GM12878 (cell line): Measurements from ENCODE around the gene RPS6KA2. TPM values are rescaled to one million over a fixed set of nuclear protein-coding genes. Genes with fewer than 3 reads are reported as not detected.

ENCODE experiments used
- ATAC-seq: fragments of 200-7000 bp; cut with Tn5 transposase; 3 replicates; pipeline ENCODE4 v1.9.1; 2020; ENCODE audit warnings: mild to moderate bottlenecking, moderate library complexity
- BruUV-seq: library from RNA; stranded (reverse); fragments of 400-500 nt; replicated peaks from 2 replicates; lab custom pipeline; 2021; lab: Mats Ljungman, UMichigan
- CTCF ChIA-PET: fragments of 300-600 bp; sonication (Branson Sonifier 250); formaldehyde crosslinking; extraction: SDS; loops from one replicate; lab custom pipeline; 2021; ENCODE audit warnings: inconsistent platforms; lab: Yijun Ruan, JAX
- POLR2A ChIA-PET: fragments of 350-600 bp; formaldehyde crosslinking; extraction: SDS; loops from one replicate; lab custom pipeline; 2021; ENCODE audit warnings: inconsistent platforms; lab: Charles Lee
- RAD21 ChIA-PET: fragments of 300-600 bp; sonication (Branson Sonifier 250); formaldehyde crosslinking; loops from one replicate; lab custom pipeline; 2023; ENCODE audit warnings: antibody characterized with exemption; ENCODE audit not compliant: unreplicated experiment; lab: Charles Lee
- SMC1A ChIA-PET: fragments of 300-600 bp; sonication (Branson Sonifier 250); formaldehyde crosslinking; loops from one replicate; lab custom pipeline; 2023; ENCODE audit not compliant: unreplicated experiment, uncharacterized antibody; lab: Charles Lee
- DNase-seq: peaks from one replicate; pipeline ENCODE4 v3.0.0-alpha.2; 2011; ENCODE audit warnings: low read depth, low spot score
- FAIRE-seq: peaks from 3 replicates; lab custom pipeline; 2011; peaks lifted over from hg19 to GRCh38; lab: Jason Lieb, UNC
- H2AFZ ChIP-seq: 2 replicates; pipeline ENCODE4 v1.6.0; 2011; ENCODE audit warnings: low read depth, low read length, control low read depth; ENCODE audit not compliant: control insufficient read depth
- H3K27ac ChIP-seq: 2 replicates; pipeline ENCODE4 v1.5.1; 2011; ENCODE audit warnings: control low read depth; ENCODE audit not compliant: control insufficient read depth, insufficient read depth
- H3K27me3 ChIP-seq, 2 experiments: replicated peaks in 1 of 2; 2 replicates each; pipeline versions ENCODE4 v1.6.0 to v1.6.1; 2011; ENCODE audit warnings: low read length in 1 of 2; ENCODE audit not compliant: control insufficient read depth in 2 of 2, insufficient read depth in 2 of 2
- H3K36me3 ChIP-seq, 2 experiments: 2 replicates each; pipeline ENCODE4 v1.5.1; 2011; ENCODE audit warnings: low read length in 1 of 2; ENCODE audit not compliant: control insufficient read depth in 2 of 2, insufficient read depth in 2 of 2
- H3K4me1 ChIP-seq: 2 replicates; pipeline ENCODE4 v1.6.1; 2011; ENCODE audit warnings: mild to moderate bottlenecking, low read length, moderate library complexity, mixed read lengths; ENCODE audit not compliant: control insufficient read depth, insufficient read depth
- H3K4me2 ChIP-seq: 2 replicates; pipeline ENCODE4 v1.6.0; 2011; ENCODE audit warnings: control low read depth; ENCODE audit not compliant: control insufficient read depth, insufficient read depth
- H3K4me3 ChIP-seq: fragments of 200-600 bp; sonication (generic); 2 replicates; pipeline ENCODE4 v1.5.1; 2016
- H3K79me2 ChIP-seq: 2 replicates; pipeline ENCODE4 v1.6.0; 2011; ENCODE audit warnings: low read length; ENCODE audit not compliant: control insufficient read depth, insufficient read depth
- H3K9ac ChIP-seq: 2 replicates; pipeline ENCODE4 v1.8.0; 2011; ENCODE audit warnings: low read length, control low read depth, mixed read lengths; ENCODE audit not compliant: control insufficient read depth, insufficient read depth
- H3K9me3 ChIP-seq: replicated peaks from 3 replicates; pipeline ENCODE4 v1.5.1; 2011; ENCODE audit warnings: mild to moderate bottlenecking, low read length; ENCODE audit not compliant: control insufficient read depth, insufficient read depth
- H4K20me1 ChIP-seq: 2 replicates; pipeline ENCODE4 v1.6.0; 2011; ENCODE audit not compliant: control insufficient read depth, insufficient read depth
- MYB ChIP-seq: fragments of 150-350 bp; IDR thresholded peaks from 2 replicates; pipeline ENCODE4 v1.6.1; 2014; ENCODE audit warnings: mild to moderate bottlenecking, low read depth, low read length, borderline replicate concordance
- NFYB ChIP-seq: IDR thresholded peaks from 2 replicates; pipeline ENCODE4 v1.6.1; 2011; ENCODE audit warnings: low read depth, mild to moderate bottlenecking, low read length, improper control_type of control experiment, moderate library complexity; ENCODE audit not compliant: insufficient read depth
- NKRF ChIP-seq: fragments of 450-650 bp; conservative IDR thresholded peaks from 2 replicates; pipeline ENCODE4 v1.6.1; 2017; ENCODE audit warnings: mild to moderate bottlenecking, moderate library complexity
- RUNX3 ChIP-seq: IDR thresholded peaks from 2 replicates; pipeline ENCODE4 v1.6.1; 2012; ENCODE audit warnings: low read length, inconsistent platforms
- SRF ChIP-seq, 2 experiments: IDR thresholded peaks; 2 replicates each; pipeline ENCODE4 v1.6.1; 2011; ENCODE audit warnings: low read depth in 2 of 2, low read length in 2 of 2, mild to moderate bottlenecking in 1 of 2, moderate library complexity in 1 of 2
- ZBTB40 ChIP-seq: fragments of 450-650 bp; IDR thresholded peaks from 2 replicates; pipeline ENCODE4 v1.6.1; 2016; ENCODE audit warnings: mild to moderate bottlenecking, moderate library complexity, borderline replicate concordance
- WGBS: methylation state at CpG from one replicate; pipeline ENCODE4 v1.1.6; 2016; ENCODE audit warnings: low lambda C conversion rate; ENCODE audit not compliant: insufficient replicate concordance, insufficient coverage; ENCODE audit errors: missing lambda C conversion rate; 5-methylcytosine and 5-hydroxymethylcytosine counted together
- in situ Hi-C: fragments of 300-500 bp; cut with MboI; formaldehyde crosslinking; loops from 9 replicates; pipeline ENCODE4 v1.14.3; 2018; ENCODE audit warnings: mixed read lengths
- intact Hi-C: fragments of 100-400 bp; cut with micrococcal nuclease; formaldehyde crosslinking; loops from one replicate; pipeline ENCODE4 v1.14.2; 2022; ENCODE audit not compliant: unreplicated experiment
- polyA plus RNA-seq, 11 experiments: library from polyadenylated mRNA; depleted of rRNA in 4 of 11; unstranded in 6 of 11; stranded (reverse) in 5 of 11; fragments of >200 nt; fragmentation: Nextera tagmentation in 4 of 11; fragmentation: Illumina TruSeq in 1 of 11; extraction: Ambion mirVana in 4 of 11; extraction: Trizol in 1 of 11; gene quantifications; 1 replicate in 1 of 11; 2 replicates in 10 of 11; pipeline versions ENCODE4 v1.2.1 to v1.2.3, GENCODE V29; 2011 to 2016; ENCODE audit warnings: inconsistent platforms in 2 of 11, missing spikeins in 2 of 11, low read depth in 1 of 11
- total RNA-seq, 4 experiments: library from RNA; depleted of rRNA in 3 of 4; stranded (reverse); fragments of >200 nt in 3 of 4; fragmentation: Illumina TruSeq in 1 of 4; extraction: Trizol in 1 of 4; gene quantifications; 2 replicates each; pipeline versions ENCODE4 v1.2.1 to v1.2.3, GENCODE V29; 2013 to 2021

The RPS6KA2 gene
- total and polyA plus RNA-seq, 10 of the 15 experiments (the other 5 are each of a cell fraction or from before 2014, with no cell fraction given): 0.02 to 1.0 (median 0.22) TPM; not detected in 1

GRCh38 chr6:166545156-166546034 is 81.7 kb downstream of the RPS6KA2 start:
- Histone ChIP-seq H3K79me2 (no peaks in the 10 kb centered on the region), H3K27ac (no peak overlapping the region), H4K20me1 (no peaks in the 10 kb centered on the region), H3K27me3 (no peaks in the 10 kb centered on the region), H2AFZ (no peak overlapping the region), H3K4me3 (no peak overlapping the region), H3K36me3 (no peaks in the 10 kb centered on the region), H3K4me1 (peaks cover 13% of the 10 kb centered on the region), H3K9me3 (no peaks in the 10 kb centered on the region), H3K4me2 (no peak overlapping the region), H3K9ac (no peak overlapping the region)
- in situ Hi-C loops: no loop called here
- DNase-seq (no peak), FAIRE-seq (no peak), ATAC-seq (no peak)
- BruUV-seq: no TSS peak
- POLR2A ChIA-PET: no interaction called here
- SMC1A ChIA-PET: no interaction called here
- intact Hi-C loops: no loop called here
- whole genome bisulfite sequencing: 81% methylated on average over 19 of the region's 19 CpGs
- RAD21 ChIA-PET: no interaction called here
- CTCF ChIA-PET: no interaction called here
- TF ChIP-seq ZBTB40 (no peak), NKRF (no peak), NFYB (no peak), MYB (no peak), RUNX3 (no peak), SRF (IDR thresholded peaks at IDR 0.05; ENCODE audit: low read depth in 2 of 2, low read length in 2 of 2) (no peak)
